ENCODE data around the gene KDM4C.

The KDM4C gene

DNA sequence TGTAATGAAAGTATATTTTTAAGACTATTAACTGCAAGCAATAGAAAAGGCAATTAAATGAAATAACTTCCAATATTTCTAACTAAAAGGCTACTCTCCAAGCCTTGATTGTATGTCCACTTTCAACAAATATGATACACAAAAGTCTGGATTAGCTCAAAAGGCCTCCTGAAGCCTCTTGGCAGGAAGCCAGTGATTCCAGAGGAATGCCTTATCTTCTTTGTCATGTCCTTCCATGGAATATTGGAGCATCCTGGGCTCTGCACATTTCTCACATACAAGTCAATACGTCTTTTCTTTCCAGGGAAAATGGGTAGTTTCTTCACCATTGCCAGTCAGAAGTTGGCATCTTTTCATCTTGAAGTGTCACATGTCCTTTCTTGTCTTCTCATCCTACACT, 357.8 kb downstream of the KDM4C start:
- DNase-seq, result no peak

GRCh38 chr9:7117676-7118561, 360.1 kb downstream of the KDM4C start:
- DNase-seq, result no peak

GRCh38 chr9:7118633-7119032, 360.9 kb downstream of the KDM4C start:
- DNase-seq, result no peak

GRCh38 chr9:7119612-7120011, 361.8 kb downstream of the KDM4C start:
- DNase-seq, result no peak

- DNase-seq, result no peak
These were observed 363.3 kb downstream of the KDM4C start for GRCh38 chr9:7121055-7121454.

DNA sequence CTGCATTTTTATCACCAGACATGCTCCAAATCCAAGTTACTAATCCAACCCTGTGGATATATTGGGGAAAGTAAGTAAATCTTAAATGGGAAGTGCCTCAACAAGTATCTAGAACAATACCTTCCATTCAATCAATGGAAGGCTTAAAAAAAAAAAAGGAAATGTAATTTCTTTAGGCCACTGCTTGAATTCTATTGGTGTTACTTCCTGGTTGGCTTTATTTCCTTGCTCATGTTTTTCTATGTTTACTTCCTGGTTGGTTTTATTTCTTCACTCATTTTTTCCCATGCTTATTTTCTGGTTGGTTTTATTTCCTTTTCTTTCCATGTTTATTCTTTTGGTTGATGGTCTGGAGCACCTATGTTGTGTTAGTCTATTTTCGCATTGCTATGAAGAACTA, 363.9 kb downstream of the KDM4C start:
- DNase-seq, result no peak

GRCh38 chr9:7123743-7124142, 366.0 kb downstream of the KDM4C start:
- DNase-seq, result no peak

- no peak for DNase-seq
These were observed 367.5 kb downstream of the KDM4C start for GRCh38 chr9:7125231-7125630.

- DNase-seq, result no peak
These were observed 371.6 kb downstream of the KDM4C start for GRCh38 chr9:7129391-7129790.

DNA sequence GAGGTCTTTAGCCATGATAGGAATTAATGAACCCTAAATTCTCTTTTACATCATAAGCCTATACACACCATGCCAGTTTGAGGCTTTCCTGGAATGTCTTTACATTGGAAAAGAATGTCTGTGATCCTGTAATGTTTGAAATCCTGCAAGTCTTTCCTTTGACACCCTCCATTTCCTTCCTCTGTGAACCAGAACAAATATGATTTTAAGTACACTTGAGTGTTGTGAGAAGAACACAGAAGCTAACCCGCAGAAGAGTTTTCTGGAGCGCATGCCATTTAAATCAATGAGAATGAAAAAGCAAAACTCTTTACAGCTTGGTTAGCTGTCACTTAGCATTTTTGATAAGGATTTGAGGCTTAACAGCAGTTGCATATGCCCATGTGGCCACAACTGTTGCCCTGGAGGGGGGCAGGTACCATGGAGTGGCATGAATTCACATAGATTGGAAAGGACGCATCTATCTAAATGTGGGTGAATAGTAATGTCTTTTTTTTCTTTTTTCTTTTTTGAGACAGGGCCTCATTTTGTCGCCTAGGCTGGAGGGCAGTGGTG, 372.6 kb downstream of the KDM4C start:
- DNase-seq, result no peak

- DNase-seq, result no peak
These were observed 374.8 kb downstream of the KDM4C start for GRCh38 chr9:7132605-7133004.

GRCh38 chr9:7135735-7136134, 378.0 kb downstream of the KDM4C start:
- no peak for DNase-seq

- DNase-seq, result no peak
These were observed 379.3 kb downstream of the KDM4C start for GRCh38 chr9:7137040-7137439.

GRCh38 chr9:7137571-7137970, 379.8 kb downstream of the KDM4C start:
- no peak for DNase-seq

GRCh38 chr9:7139886-7140285, 382.1 kb downstream of the KDM4C start:
- no peak for DNase-seq

DNA sequence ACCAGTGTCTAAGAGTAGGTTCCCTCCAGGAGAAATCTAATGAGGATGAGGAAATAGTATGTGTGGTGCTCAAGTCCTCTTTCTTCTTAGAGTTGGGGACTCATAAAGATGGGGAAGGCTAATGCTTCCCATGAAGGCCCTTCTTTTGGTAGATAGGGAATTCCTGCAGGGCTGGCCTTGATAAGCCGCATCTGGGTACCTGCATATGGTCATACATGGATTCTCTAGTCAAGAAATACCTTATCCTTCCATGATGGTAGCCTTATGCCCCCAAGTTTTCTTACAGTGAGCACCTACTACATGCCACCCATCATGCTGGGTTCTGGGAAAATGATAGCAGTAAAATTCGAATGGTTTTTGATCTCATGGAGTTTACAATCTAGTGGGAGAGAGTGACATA, 382.6 kb downstream of the KDM4C start:
- no peak for DNase-seq

DNA sequence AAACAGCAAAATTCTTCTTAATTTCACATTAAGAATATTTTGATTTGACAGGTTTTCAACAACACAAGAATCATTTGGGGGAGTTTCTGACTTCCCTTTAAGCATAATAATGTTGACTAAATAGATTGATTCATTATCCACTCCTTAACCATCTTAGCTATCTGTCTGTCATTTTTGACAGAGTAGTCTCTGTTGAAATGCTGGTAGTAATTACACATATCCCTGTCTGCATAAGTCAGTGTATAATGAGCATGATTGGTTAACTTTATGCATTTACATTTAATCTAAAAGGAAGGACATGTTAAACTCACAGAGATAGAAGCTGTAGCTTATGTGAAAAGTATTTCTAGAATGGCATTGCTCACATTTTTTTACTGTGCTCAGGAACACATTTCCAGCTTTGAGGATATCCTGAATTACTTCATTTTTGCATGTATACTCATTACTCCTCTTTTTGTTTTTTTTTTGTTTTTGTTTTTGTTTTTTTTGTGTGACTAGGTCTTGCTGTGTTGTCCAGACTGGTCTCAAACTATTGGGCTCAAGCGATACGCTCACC, 385.9 kb downstream of the KDM4C start:
- no peak for DNase-seq

- no peak for DNase-seq
These were observed 386.7 kb downstream of the KDM4C start for GRCh38 chr9:7144265-7145046.

- DNase-seq, result no peak
These were observed 387.7 kb downstream of the KDM4C start for GRCh38 chr9:7145361-7146069.

DNA sequence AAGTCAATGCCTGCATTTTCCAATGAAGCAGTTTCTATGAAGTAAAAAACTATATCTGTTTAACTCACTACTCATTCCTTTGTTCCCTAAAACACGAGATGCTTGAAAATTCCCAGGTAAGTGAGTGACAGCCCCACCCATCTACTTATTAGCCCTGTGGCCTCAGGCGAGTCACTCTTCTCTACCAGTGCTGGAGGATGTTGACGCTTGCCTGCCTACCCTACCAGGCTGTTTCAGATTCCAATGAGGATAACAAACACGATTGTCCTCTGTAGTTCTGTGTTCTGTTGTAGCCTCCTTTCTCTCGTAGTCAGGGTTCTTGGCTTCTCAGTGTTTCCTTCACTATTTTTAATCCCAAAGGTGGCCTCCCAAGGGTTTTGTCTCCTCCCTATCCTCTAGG, 388.8 kb downstream of the KDM4C start:
- DNase-seq, result no peak

GRCh38 chr9:7147121-7148090, 389.6 kb downstream of the KDM4C start:
- DNase-seq, result no peak

Data from CD4-positive, alpha-beta T cell treated with Interferon gamma for 1 hour (primary cell).